Kasumi-1 (cell line): ENCODE data around the gene C9orf50.
A peak's percentile ranks its signal among the peaks of the same experiment; 100 is the strongest.

Experiments used
- DNase-seq, 2 experiments: peaks; one replicate each; lab custom pipeline; 2025; lab: John Stamatoyannopoulos, UW

The C9orf50 gene

DNA sequence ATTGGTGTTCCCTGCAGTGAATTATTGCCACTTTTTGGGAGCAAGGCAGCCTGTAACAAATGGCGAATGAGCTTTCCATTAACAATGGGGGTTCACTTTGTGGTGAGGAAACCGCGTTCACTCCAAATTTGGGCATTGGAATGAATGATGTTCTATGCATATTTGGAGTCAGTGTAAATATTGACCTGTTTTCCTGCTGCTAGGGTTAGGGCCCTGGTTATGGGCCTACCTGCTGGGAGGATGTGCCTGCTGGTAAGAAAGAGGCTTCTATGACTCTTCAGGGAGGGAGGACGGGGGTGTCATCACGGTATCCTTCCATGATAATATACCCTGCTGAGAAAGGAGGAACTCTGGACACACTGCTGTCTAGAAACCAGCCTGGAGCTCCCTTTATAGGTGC is 29.0 kb downstream of the C9orf50 start:
- no peak for DNase-seq

- no peak for DNase-seq
These were observed 30.4 kb downstream of the C9orf50 start for GRCh38 chr9:129590466-129590865.

GRCh38 chr9:129587487-129588262 is 33.2 kb downstream of the C9orf50 start:
- DNase-seq, result no peak

DNA sequence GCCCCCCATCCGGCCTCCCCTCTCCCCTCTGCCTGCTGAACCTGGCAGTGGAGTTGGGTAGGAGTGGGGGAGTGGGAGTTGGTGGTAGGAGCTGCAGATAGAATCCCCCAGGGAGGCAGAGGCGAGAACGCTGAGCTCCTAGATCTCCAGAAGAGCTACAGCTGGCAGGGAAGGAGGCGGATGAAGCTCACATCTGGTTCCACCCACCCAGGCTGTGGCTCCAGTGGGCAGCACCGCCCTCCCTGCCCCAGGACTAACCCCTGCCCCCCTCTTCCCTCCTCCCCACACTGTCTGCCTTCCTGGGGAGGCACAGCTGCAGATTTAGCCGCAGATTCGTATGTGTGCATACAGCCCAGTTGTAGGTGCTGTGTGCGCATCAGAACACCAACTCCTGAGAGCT is 34.2 kb downstream of the C9orf50 start:
- DNase-seq, result no peak

DNA sequence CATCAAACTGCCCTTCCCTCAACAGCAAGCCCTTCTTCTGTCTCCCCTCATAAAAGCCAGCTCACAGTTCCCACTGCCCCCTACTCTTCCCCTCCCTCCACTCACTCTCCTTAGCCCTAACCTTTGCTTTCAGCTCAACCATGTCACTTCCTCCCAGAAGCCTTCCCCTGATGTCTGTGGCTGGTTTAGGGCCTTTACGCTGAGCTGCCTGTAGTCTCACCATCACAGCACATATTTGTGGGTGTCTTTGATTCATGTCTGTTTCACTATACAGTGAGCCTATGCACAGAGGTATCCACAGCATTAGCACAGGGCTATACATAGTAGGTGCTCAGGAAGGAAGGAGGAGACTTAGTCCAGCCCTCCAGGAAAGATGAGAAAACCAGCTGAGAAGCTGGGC is 34.7 kb downstream of the C9orf50 start:
- DNase-seq, result no peak

DNA sequence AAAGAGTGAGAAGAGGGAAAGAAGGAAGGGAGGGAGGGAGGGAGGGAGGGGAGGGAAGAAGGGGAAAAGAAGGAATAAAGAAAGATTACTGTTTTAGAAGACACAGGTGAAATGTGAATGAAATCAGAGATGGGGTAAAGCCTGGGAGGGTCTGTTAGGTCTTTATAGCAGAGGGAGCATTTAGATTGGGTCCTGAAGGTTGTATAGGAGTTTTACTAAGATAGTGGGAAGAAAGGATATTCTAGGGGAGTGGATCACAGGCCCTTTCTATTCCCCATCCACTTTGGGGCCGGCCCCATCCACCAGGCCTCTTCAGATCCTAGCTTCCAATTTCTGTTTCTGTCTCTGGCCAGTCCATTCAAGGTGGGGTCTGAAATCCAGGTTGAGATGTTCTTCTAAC is 35.5 kb downstream of the C9orf50 start:
- no peak for DNase-seq

- DNase-seq, result peak; percentile 74 to 79
These were observed 36.8 kb downstream of the C9orf50 start for GRCh38 chr9:129584136-129584535.

DNA sequence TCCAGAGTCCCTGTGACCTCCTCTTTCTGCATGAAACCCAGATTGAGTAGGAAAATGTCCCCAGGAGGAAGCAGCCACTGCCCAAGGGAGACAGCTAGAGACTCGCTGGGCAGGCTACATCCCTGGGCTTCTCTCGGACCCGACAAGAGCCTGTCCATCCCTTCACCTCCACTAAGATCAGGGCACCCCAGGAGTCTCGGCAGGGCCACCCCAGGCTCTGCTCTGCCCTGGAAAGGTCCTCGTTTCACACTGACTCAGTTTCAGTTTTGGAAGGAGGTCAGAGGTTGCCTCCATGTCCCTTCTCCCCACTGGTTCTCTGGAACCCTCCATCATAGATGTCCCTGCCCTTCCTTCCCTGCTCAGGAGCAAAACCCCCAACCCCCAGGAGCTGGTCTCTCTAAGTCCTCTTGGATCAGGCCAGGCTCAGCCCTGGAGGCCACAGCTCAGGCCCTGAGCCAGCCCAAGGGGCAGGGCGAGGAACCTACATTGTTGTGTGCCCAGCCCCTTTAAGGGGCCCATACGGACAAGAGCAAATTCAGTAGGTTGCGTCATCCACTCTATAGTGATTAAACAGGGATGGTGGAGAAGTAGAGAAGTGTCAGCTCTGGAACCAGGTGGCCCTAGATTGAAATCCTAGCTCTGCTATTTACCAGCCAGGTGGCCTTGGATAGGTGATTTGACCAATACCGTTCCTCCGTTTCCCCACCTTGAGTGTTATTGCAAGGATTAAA is 37.4 kb downstream of the C9orf50 start:
- DNase-seq, result peak; percentile 14 to 33

- DNase-seq, result no peak
These were observed 38.0 kb downstream of the C9orf50 start for GRCh38 chr9:129582855-129583254.

DNA sequence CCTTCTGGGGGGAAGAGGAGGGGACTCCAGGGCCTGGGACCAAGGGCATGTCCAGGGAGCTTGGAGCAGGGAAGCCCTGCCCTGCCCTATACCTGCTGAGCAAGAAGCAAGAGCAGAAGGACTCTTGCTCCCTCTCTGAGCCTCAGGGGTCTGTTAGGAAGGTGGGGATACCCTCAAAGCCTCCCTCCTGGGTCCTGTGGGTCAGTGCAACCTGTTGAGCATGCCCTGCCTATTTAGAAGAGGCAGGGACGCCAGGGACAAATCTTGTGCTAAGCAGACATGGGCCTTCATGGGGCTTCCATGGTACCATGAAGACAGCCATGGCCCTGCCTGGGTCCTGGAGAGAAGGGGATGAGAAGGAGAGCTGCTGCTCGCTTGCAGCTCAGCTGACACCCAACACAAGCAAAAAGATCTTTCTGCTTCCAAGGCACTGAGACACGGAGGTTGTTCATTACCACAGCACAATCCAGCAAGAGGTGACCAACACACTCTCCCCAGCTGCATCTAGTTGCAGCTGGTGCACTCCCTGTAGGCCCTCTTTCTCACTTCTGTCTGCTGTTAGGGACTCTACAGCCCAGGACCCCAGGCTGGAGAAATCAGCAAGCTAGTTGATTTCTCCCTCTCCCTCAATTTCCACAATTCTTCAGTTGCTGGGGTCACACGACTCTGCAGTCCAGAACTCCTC is 39.3 kb downstream of the C9orf50 start:
- DNase-seq, result no peak

DNA sequence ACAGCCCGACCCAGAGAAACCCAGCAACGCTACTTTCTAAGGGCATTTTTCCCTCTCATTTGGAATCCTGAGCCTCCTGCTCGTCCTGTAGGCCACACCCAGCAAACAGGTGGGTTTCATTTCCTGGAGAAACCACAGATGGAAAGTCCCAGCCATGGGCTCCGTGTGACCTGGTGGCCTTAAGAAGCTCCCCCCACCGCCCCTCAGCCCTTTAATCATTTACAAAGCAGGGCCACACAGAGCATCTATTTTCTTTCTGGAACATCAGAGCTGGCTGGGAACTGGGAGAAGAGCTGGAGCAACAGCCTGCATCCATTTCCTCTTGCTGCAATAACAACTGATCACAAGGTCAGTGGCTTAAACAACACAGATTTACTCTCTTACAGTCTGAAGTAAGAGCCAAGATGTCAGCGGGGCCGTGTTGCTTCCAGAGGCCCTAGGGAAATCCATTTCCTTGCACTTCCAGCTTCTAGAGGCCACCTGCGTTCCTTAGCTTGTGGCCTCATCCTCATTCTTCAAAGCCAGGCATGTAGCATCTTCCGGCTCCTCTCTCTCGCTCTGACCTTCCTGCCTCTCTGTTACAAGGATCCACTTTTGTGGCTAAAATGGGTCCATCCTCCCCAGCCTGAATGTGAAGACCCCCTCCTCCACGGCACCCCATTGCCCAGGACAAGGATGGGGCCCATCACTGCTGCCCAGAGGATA is 40.5 kb downstream of the C9orf50 start:
- DNase-seq, result no peak

DNA sequence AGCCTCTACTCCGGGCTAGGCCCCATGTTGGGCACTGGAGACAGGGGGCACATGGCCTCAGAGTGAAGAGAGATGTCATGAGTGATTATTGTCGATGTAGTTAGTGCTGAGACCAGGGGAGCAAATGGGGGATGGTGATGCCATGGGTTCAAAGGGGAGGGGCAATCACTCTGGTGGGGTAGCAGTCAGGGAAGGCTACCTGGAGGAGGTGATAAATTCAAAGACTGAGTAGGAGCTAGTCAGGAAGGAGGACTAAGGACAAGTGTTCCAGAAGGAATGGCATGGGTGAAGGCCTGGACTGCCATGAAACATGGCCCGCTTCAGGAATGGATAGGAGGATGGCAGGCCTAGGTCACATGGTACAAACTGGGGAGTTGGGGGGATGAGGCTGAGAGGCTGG is 41.6 kb downstream of the C9orf50 start:
- DNase-seq, result no peak

- peak in 1 of 2 experiments; percentile 32 for DNase-seq
These were observed 44.1 kb downstream of the C9orf50 start for GRCh38 chr9:129576546-129577543.

DNA sequence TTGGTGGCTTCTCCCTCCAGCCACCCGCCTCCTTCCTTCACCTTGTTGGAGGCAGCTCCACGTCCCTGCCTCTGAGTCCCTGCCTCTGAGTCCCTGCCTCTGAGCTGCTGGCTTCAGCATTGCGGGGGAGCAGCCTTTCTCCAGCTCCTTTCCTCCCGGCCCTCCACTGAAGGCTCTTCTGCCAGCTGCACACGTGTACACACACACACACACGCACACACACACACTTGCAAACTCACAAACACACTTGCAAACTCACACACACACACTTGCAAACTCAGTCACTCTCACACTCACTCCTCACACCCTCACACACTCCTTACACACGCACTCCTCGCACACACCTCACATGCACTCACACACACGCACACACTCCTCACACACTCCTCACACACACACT is 45.1 kb downstream of the C9orf50 start:
- peak in 1 of 2 experiments; percentile 18 for DNase-seq

DNA sequence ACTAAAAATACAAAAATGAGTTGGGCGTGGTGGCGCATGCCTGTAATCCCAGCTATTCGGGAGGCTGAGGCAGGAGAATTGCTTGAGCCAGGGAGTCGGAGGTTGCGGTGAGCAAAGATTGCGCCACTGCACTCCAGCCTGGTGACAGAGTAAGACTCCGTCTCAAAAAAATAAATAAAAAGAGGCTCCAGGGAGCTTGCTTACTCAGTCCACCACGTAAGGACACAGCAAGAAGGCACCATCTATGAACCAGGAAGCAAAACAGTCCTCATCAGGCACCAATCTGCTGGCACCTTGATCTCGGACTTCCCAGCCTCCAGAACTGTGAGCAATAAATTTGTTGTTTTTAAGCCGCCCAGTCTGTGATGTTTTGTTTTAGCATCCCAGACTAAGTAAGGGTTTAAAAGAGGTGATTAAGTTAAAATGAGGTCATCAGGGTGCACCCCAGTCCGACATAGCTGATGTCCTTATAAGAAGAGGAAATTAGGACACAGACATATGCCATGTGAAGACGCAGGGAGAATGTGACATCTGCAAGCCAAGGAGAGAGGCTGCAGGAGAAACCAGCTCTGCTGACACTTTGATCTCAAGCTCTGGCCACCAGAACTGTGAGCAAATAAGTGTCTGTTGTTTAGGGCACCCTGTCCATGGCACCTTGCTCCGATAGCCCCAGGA is 45.9 kb downstream of the C9orf50 start:
- no peak for DNase-seq

DNA sequence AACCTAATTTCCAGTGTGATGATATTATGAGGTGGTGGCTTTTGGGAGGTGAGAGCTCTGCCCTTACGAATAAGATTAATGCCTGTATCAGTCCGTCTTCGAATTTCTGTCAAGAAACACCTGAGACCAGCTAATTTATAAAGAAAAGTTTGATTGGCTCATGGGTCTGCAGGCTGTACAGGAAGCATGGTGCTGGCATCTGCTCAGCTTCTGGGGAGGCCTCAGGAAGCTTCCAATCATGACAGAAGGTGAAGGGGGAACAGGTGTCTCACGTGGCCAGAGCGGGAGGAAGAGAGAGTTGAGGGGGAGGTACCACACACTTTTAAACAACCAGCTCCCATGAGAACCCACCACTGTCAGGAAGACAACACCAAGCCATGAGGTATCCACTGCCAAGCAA is 46.9 kb downstream of the C9orf50 start:
- no peak for DNase-seq

DNA sequence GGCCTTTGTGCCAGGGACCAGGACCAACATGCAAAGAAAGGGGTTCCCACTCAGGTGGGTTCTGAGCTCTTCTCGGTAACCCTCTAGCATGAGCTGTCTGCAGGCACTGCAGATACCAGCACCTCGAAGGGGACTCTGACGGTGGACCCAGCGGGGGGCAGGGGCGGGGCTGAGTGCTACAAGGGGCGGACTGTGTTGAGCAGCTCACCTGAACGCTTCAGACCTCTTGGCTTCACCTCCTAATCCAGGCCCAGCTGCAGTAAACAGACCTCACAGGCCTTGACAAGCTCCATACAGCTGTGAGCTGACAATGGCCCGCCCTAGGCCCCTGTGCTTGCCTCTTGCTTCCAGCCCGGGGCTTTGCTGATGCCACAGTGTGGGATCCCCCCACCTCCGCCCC is 48.4 kb downstream of the C9orf50 start:
- DNase-seq, result no peak

- DNase-seq, result no peak
These were observed 48.9 kb downstream of the C9orf50 start for GRCh38 chr9:129572052-129572425.

DNA sequence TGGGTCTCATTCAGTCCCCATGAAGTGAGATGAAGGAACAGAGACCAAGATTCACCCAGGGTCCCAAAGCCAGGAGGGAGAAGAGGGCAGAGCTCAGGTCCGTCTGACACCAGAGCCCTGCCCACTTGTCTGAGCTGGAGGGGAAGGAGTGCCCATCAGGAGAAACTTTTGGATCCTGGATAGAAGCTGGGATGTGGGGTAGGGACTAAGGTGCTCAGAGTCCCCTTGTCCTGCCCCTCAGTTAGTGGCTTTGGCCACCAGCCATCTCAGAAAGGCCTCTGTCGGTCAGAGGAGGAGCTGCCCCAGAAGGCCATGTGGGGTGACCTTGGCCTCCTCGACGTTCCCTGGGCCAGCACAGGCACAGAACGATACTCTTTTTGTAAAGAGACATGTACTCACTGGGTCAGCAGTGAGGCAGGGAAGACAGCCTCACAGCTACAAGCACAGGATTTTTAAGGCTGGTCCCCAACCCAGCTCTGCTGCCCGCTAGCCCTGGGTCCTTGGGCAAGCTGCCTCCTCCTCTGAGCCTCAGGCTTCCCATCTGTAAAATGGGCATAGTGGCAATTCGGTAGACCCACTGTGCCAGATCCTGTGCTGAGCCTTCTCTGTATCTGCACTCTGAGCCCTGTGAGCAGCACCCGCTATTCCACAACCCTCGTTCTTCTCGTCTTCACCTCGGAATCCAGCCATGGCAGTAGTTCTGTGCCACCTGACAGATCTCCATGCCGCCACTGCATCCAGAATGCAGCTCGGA is 49.4 kb downstream of the C9orf50 start:
- DNase-seq, result no peak
